Astrocyte of the cerebellum (primary cell): ENCODE data around the gene PRDX5.

ENCODE experiments used
- DNase-seq: peaks from one replicate; pipeline ENCODE4 v3.0.0-alpha.2; 2011; ENCODE audit warnings: low read depth
- H3K4me3 ChIP-seq: 2 replicates; pipeline ENCODE4 v1.5.1; 2011; ENCODE audit warnings: mild to moderate bottlenecking, low read depth, low read length, moderate library complexity
- in situ Hi-C: cut with HindIII; loops from 2 replicates; pipeline ENCODE4 v1.10.0; 2017; ENCODE audit warnings: low sequenced_read_pairs
- TF ChIP-seq, protein P1 (sequence below): IDR thresholded peaks from 2 replicates; pipeline ENCODE4 v1.5.1; 2012; ENCODE audit warnings: low read length, low read depth, moderate library complexity, mild to moderate bottlenecking; ENCODE audit errors: missing control alignments

Gene PRDX5

DNA sequence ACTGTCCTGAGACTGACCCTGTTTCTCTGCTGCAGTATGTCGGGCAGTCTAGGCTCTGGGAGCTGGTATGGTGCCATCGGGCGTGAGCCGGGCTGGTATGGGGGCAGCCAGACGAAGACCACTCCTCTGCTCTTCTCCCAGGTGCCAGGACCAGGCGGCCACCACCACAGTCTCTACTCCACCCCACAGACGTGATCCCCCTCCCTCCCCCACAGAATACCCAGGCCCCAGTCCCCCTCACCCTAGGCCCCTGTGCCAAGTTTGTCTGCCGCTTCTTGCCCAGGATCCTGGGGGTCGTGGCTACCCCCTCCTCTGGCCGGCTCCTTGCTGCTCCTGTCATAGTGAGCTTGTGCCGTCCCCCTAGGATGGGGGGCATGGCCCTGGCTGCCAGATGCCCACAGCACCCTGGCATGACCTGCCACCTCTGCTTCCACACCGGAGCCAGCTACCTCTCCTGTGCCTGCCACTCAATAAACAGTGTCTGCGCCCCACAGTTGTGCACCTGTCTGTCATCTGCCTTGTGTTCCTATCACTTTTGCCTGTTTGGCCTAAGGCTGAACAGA lies 28.8 kb upstream of the PRDX5 start:
- no peak for DNase-seq
- in situ Hi-C loops = no loop called here
- no peak overlapping the region for H3K4me3 ChIP-seq
- TF ChIP-seq, protein P1, sequence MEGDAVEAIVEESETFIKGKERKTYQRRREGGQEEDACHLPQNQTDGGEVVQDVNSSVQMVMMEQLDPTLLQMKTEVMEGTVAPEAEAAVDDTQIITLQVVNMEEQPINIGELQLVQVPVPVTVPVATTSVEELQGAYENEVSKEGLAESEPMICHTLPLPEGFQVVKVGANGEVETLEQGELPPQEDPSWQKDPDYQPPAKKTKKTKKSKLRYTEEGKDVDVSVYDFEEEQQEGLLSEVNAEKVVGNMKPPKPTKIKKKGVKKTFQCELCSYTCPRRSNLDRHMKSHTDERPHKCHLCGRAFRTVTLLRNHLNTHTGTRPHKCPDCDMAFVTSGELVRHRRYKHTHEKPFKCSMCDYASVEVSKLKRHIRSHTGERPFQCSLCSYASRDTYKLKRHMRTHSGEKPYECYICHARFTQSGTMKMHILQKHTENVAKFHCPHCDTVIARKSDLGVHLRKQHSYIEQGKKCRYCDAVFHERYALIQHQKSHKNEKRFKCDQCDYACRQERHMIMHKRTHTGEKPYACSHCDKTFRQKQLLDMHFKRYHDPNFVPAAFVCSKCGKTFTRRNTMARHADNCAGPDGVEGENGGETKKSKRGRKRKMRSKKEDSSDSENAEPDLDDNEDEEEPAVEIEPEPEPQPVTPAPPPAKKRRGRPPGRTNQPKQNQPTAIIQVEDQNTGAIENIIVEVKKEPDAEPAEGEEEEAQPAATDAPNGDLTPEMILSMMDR = no peak

DNA sequence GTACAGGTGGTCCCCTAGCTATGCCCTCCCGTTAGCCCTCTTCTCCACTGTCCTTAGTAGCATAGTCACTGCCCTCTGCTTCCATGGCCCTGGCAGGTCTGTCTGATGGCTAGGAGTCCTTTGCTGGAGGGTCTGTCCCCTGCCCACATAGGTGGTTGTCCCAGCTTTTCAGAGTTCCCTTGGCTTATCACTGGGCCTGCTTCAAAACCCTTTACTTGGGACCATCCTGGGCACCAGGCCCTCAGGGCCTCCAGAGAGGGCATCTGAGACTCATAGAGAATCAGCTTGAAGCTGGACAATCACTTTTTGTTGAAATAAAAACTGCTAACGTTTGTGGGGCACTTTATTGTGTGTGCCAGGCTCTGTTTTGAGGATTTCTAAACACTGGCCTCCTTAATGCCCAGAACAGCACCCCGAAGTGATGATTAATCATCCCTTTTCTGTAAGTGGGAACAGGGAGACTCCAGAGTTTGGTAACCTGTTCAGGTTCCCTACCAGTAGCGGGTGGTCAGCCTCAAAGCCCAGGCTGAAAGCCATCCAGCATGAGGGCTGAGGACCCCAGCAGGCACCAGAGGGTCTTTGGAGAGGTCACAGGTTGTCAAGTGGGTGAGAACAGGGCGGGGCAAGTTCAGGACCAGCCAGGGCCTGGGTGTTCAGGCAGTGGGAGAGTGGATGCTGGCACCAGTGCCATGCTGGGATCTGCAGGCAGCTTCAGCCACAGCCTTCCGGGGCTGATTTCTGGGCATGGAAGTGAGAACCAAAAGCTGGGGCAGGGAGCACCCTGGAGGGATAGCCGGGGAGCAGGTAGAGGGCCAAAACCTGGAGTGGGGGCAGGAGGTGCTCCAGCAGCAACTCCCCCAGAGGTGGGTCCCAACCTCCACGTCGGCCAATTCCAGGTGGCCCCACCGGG lies 27.3 kb upstream of the PRDX5 start:
- no peak for DNase-seq
- TF ChIP-seq, protein P1 = no peak
- H3K4me3 ChIP-seq = no peak overlapping the region
- in situ Hi-C loops = no loop called here

DNA sequence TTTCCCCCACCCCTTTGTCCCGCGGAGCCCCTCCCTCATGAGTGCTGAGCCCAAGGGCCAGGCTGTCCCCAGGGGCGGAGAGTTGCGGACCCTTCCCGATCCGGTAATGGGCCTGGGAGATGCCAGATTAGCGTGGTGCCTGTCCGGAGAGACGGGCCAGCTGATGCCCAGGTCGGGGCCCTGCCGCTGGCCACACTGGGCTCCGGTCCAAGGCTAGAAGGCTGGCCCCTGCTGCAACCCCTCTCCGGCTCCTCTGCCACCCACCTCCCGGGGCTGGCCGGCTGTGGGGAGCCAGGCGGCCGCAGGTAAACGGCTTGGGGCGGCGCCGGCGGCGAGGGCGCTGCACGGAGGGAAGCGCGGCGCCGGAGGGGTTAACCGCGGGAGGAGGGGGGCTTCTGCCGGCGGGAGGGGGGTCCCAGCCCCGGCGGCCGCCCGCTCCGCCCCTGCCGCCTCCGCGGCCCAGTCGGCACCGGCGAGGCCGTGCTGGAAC lies 26.6 kb upstream of the PRDX5 start, which contains the start of gene KCNK4:
TSS of gene KCNK4 (plus strand) at position 41 of the 490 bp plus-strand sequence. CDS start 1,717 bp downstream, outside the sequence.
- H3K4me3 ChIP-seq = no peak within 1 kb of the TSS
- TF ChIP-seq, protein P1 = no peak
- DNase-seq = no peak
- in situ Hi-C loops = no loop called here

DNA sequence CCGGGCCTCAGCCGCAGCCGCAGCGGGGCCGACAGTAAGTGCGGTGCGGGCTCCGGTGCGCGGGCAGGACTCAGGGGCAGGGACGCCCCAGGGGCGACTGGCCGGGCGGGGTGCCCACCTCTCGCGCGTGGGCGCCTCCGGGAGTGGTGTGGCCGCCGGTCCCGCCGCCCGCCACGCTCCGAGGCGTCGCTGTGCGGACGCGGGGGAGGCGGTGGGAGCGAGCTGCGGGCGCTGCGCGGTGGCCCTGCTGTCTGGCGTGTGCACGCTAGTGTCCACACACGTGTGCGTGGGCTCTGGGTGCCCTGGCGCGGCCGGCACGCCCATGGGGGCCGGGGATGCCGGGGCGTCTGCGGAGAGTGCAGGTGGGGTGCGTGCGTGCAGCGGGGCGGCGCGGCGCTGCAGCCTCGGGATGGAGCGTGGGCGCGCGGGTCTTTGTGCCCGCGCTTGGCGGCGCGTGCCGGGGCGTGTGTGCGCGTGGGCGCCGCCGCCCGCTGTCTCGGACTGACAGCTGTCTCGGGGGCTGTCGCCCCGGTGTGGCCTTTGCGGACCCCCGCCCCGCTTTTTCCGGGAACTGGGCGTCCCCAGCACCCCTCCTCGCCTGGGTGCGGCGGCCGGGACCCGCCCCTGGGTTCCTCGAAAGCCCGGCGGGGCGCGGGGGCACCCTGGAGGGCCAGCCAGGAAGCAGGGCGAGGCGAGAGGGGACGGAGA lies 26.0 kb upstream of the PRDX5 start:
- in situ Hi-C loops = no loop called here
- no peak for DNase-seq
- no peak overlapping the region for H3K4me3 ChIP-seq
- TF ChIP-seq, protein P1 = no peak

DNA sequence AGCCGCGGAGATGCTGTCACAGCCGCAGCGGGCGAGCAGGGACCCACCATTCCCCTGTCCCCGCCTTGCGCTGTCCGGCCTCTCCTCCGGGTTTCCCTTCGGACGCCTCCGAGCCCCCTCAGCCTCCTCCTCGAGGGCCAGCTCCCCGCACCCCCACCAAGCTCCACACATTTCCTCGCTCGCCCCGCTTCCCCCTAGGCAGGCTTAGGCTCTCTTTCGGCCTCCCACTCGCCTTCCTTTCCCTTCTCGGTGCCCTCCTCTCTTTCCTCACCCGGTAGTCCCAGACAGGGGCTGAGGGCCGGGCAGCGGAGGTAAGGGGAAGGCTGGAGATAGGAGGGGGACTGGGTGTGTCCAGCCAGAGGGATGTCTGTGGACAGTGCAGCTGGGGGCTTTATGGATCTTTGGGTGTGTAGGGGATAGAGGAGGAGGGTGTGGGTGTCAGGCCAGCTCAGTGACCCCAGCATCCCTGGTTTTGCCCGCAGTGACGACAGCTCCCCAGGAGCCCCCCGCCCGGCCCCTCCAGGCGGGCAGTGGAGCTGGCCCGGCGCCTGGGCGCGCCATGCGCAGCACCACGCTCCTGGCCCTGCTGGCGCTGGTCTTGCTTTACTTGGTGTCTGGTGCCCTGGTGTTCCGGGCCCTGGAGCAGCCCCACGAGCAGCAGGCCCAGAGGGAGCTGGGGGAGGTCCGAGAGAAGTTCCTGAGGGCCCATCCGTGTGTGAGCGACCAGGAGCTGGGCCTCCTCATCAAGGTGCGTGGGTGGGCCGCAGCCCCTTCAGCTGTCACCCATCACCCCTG lies 25.3 kb upstream of the PRDX5 start:
- H3K4me3 ChIP-seq = no peak overlapping the region
- in situ Hi-C loops = no loop called here
- TF ChIP-seq, protein P1 = no peak
- DNase-seq = no peak
